MM.1S (cell line): Measurements from ENCODE around the gene DEPDC5.
A peak's percentile ranks its signal among the peaks of the same experiment; 100 is the strongest.

Experiments used
- DNase-seq: peaks from one replicate; pipeline ENCODE4 v3.0.0-alpha.2; 2015
- H2AFZ ChIP-seq: fragments of 300-600 bp; sonication (generic); 2 replicates; pipeline ENCODE4 v1.6.0; 2016; ENCODE audit warnings: antibody characterized with exemption, low read length
- H3F3A ChIP-seq: fragments of 300-600 bp; sonication (generic); 2 replicates; pipeline ENCODE4 v1.6.1; 2016; ENCODE audit warnings: mild to moderate bottlenecking, antibody characterized with exemption, low read length, moderate library complexity, mixed read lengths; ENCODE audit not compliant: insufficient read depth
- H3K27ac ChIP-seq: fragments of 300-600 bp; sonication (generic); 2 replicates; pipeline ENCODE4 v1.5.1; 2016; ENCODE audit warnings: mild to moderate bottlenecking, low read length
- H3K27me3 ChIP-seq: fragments of 300-600 bp; sonication (generic); replicated peaks from 2 replicates; pipeline ENCODE4 v1.6.0; 2016; ENCODE audit warnings: low read length; ENCODE audit not compliant: insufficient read depth
- H3K36me3 ChIP-seq: fragments of 300-600 bp; sonication (generic); replicated peaks from 2 replicates; pipeline ENCODE4 v1.6.1; 2016; ENCODE audit warnings: mild to moderate bottlenecking, low read length, mixed read lengths; ENCODE audit not compliant: insufficient read depth
- H3K4me1 ChIP-seq: fragments of 300-600 bp; sonication (generic); 2 replicates; pipeline ENCODE4 v1.6.1; 2016; ENCODE audit warnings: low read length, mixed read lengths
- H3K4me2 ChIP-seq: fragments of 300-600 bp; sonication (generic); 2 replicates; pipeline ENCODE4 v1.6.0; 2016; ENCODE audit warnings: low read depth, low read length
- H3K4me3 ChIP-seq: fragments of 300-600 bp; sonication (generic); 2 replicates; pipeline ENCODE4 v1.5.1; 2016; ENCODE audit warnings: low read length, mixed read lengths
- H3K79me2 ChIP-seq: fragments of 300-600 bp; sonication (generic); 2 replicates; pipeline ENCODE4 v1.6.1; 2016; ENCODE audit warnings: mixed run types, low read length, mixed read lengths
- H3K9ac ChIP-seq: fragments of 300-600 bp; sonication (generic); 2 replicates; pipeline ENCODE4 v1.6.1; 2016; ENCODE audit warnings: low read length, mixed read lengths
- H3K9me2 ChIP-seq: fragments of 300-600 bp; sonication (generic); replicated peaks from 2 replicates; pipeline ENCODE4 v1.6.1; 2016; ENCODE audit warnings: mild to moderate bottlenecking, low read length, mixed read lengths; ENCODE audit not compliant: insufficient read depth
- H3K9me3 ChIP-seq: fragments of 300-600 bp; sonication (generic); replicated peaks from 2 replicates; pipeline ENCODE4 v1.6.1; 2016; ENCODE audit warnings: mild to moderate bottlenecking, low read length, mixed read lengths; ENCODE audit not compliant: insufficient read depth
- H4K20me1 ChIP-seq: fragments of 300-600 bp; sonication (generic); 2 replicates; pipeline ENCODE4 v1.6.1; 2016; ENCODE audit warnings: mild to moderate bottlenecking, low read length, moderate library complexity, mixed read lengths; ENCODE audit not compliant: insufficient read depth
- EZH2 ChIP-seq: fragments of 300-600 bp; sonication (generic); optimal IDR thresholded peaks from 2 replicates; pipeline ENCODE3; 2017; ENCODE audit warnings: low read depth, mild to moderate bottlenecking, antibody characterized with exemption, low read length, mixed read lengths
- EZH2phosphoT487 ChIP-seq: fragments of 300-600 bp; sonication (generic); IDR thresholded peaks from 2 replicates; pipeline ENCODE4 v1.6.1; 2018; ENCODE audit warnings: antibody characterized with exemption, low read length
- TF ChIP-seq, protein P1 (sequence below): fragments of 300-600 bp; sonication (generic); IDR thresholded peaks from 2 replicates; pipeline ENCODE4 v1.5.1; 2016; ENCODE audit warnings: antibody characterized with exemption, low read length, mixed read lengths

DEPDC5 gene

DNA sequence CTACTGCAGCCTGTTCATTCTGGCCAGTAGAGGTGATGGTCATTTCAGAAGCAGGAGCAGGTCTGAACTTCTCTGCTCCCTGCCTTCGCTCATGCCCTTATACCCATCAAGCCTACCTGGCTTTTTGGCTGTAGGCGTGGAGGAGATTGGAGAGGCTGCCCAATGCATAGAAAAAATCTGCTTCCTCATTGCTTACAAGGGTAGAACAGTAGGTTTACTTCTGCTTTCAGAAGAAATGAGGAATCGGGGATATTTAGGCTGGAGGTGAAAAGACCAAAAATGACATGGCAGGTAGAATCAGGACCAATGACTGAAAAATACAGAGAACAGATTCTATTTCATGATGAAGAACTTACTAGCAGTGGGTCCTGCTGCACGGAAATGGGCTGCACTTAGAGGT lies 117.7 kb downstream of the DEPDC5 start:
- no peak overlapping the region for H2AFZ ChIP-seq
- H3K9ac ChIP-seq = no peak overlapping the region
- H3K4me1 ChIP-seq = peaks cover 4% of the 10 kb centered on the region; the same call in 1 of the 2 replicates
- no peak overlapping the region for H3K4me2 ChIP-seq
- H3K9me2 ChIP-seq = no peaks in the 10 kb centered on the region
- H3K9me3 ChIP-seq = no peaks in the 10 kb centered on the region
- no peaks in the 10 kb centered on the region for H3K27me3 ChIP-seq
- no peaks in the 10 kb centered on the region for H3F3A ChIP-seq
- no peaks in the 10 kb centered on the region for H3K79me2 ChIP-seq
- no peaks in the 10 kb centered on the region for H4K20me1 ChIP-seq
- H3K4me3 ChIP-seq = no peak overlapping the region
- DNase-seq = no peak
- TF ChIP-seq EZH2phosphoT487 (no peak), EZH2 (no peak)
- TF ChIP-seq, protein P1, sequence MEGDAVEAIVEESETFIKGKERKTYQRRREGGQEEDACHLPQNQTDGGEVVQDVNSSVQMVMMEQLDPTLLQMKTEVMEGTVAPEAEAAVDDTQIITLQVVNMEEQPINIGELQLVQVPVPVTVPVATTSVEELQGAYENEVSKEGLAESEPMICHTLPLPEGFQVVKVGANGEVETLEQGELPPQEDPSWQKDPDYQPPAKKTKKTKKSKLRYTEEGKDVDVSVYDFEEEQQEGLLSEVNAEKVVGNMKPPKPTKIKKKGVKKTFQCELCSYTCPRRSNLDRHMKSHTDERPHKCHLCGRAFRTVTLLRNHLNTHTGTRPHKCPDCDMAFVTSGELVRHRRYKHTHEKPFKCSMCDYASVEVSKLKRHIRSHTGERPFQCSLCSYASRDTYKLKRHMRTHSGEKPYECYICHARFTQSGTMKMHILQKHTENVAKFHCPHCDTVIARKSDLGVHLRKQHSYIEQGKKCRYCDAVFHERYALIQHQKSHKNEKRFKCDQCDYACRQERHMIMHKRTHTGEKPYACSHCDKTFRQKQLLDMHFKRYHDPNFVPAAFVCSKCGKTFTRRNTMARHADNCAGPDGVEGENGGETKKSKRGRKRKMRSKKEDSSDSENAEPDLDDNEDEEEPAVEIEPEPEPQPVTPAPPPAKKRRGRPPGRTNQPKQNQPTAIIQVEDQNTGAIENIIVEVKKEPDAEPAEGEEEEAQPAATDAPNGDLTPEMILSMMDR = no peak
- no peaks in the 10 kb centered on the region for H3K36me3 ChIP-seq
- no peak overlapping the region for H3K27ac ChIP-seq

DNA sequence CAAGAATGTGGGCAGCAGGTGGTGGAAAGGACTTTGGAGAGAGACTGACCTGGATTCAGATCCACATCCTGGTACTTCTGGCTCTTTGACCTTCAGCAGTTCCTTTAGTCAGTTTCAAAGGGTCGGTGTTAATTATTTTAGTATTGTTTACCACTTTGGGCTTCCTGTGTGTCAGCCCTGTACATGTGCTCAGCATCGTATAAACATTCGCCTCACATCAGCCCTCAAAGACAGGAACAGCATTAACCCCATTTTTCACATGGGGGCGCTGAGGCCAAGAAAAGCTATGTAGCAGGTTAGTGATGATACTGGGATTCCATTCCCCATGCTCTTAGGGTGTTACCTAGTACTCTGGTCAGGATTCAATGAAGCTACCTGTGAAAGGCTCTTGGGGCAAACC lies 118.4 kb downstream of the DEPDC5 start:
- Histone ChIP-seq H3K79me2 (no peaks in the 10 kb centered on the region), H3F3A (no peaks in the 10 kb centered on the region), H3K4me3 (no peak overlapping the region), H3K4me1 (peaks cover 1% of the 10 kb centered on the region; the same call in 1 of the 2 replicates), H4K20me1 (no peaks in the 10 kb centered on the region), H3K27me3 (no peaks in the 10 kb centered on the region), H3K9me2 (no peaks in the 10 kb centered on the region), H3K36me3 (no peaks in the 10 kb centered on the region), H2AFZ (no peak overlapping the region), H3K27ac (no peak overlapping the region), H3K9ac (no peak overlapping the region), H3K9me3 (no peaks in the 10 kb centered on the region), H3K4me2 (no peak overlapping the region)
- no peak for DNase-seq
- TF ChIP-seq EZH2 (no peak), EZH2phosphoT487 (no peak)
- TF ChIP-seq, protein P1 = peak; percentile 8; the same call in 1 of the 2 replicates

DNA sequence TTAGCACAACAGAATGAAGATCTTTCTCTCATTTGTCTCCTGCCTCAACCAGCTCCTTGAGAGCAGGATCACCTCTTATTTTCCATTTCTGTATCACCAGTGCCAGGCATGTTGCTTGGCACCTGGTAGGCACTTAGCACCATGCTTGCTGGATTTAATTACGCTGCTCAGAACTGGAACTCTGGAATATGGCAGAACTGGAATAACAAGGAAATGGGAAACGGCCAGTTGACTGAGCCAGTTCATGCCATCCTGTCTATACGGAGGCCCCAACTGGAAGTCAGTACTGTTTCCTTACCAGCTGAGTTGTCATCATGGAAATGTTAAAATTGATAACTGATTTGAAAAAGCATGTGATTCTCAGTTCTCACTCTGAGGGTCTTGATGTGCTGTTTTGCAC lies 121.0 kb downstream of the DEPDC5 start:
- Histone ChIP-seq H3K9ac (no peak overlapping the region), H3K79me2 (no peaks in the 10 kb centered on the region), H2AFZ (no peak overlapping the region), H3K27ac (no peak overlapping the region), H4K20me1 (no peaks in the 10 kb centered on the region), H3F3A (no peaks in the 10 kb centered on the region), H3K9me3 (no peaks in the 10 kb centered on the region), H3K27me3 (no peaks in the 10 kb centered on the region), H3K36me3 (no peaks in the 10 kb centered on the region), H3K9me2 (no peaks in the 10 kb centered on the region), H3K4me3 (no peak overlapping the region), H3K4me2 (no peak overlapping the region), H3K4me1 (no peaks in the 10 kb centered on the region)
- TF ChIP-seq EZH2 (no peak), EZH2phosphoT487 (no peak)
- TF ChIP-seq, protein P1 = no peak
- no peak for DNase-seq
